ENCODE measurements around the gene RNF126. TPM values are rescaled to one million over a fixed set of nuclear protein-coding genes. Genes with fewer than 3 reads are reported as not detected.
"Not testable (repeated sequence)": the region's sequence is repeated elsewhere in the genome, so short reads cannot be mapped to it uniquely, and the experiment has no call there.

The RNF126 gene
- total and polyA plus RNA-seq, 2 experiments from 2014 or later: 42.7 to 89.6 TPM

DNA sequence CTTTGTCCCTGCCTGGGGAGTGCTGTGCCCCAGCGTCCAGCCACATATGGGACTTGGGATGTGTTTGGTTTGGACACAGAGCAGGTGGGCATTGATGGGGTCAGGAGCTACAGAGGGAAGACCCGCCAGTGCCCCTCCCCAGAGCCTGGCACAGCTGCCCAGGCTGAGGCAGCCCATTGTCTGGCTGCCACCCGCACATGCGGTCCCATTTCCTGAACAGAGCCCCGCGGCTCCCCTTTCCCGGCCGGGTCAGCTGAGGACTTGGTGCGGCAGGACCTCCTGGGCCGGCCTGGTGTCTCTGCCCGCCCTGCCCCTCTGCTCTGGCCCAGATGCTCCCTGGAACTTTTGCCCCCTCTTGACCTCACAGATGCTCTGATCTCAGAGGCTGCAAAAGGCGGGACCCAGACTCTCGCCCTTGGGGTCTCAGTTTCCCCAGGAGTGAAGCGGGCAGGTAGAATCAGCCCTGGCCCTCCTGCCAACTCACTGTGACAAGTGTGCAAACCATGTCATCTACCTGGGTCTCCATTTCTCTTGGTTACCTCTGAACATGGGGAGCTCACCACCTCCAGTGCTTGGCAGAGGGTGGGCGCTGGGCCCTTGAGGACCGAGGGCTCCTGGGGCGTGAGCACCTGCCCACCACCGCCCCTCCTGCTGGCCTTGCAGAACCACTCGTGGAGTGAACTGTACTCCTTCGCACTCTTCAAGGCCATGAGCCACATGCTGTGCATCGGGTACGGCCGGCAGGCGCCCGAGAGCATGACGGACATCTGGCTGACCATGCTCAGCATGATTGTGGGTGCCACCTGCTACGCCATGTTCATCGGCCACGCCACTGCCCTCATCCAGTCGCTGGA is 55.5 kb downstream of the RNF126 start:
- H3K4me3 ChIP-seq: no peak overlapping the region
- no peak for DNase-seq (ENCODE audit: low spot score)
- H3K27ac ChIP-seq: no peak overlapping the region
- H3K27me3 ChIP-seq: no peaks in the 10 kb centered on the region
- no peaks in the 10 kb centered on the region for H3K79me2 ChIP-seq
- no peaks in the 10 kb centered on the region for H3K4me1 ChIP-seq (ENCODE audit: insufficient read depth)
- 93% methylated on average over 30 of the region's 30 CpGs for WGBS (ENCODE audit: low lambda C conversion rate, missing lambda C conversion rate)
- H3K4me2 ChIP-seq: no peak overlapping the region
- H3K9me2 ChIP-seq (replicated peaks; ENCODE audit: insufficient read depth): no peaks in the 10 kb centered on the region
- no peaks in the 10 kb centered on the region for H3K36me3 ChIP-seq (replicated peaks; ENCODE audit: insufficient read depth, low read depth)
- H3K9me3 ChIP-seq (ENCODE audit: low read depth): no peaks in the 10 kb centered on the region
- TF ChIP-seq, protein P1, sequence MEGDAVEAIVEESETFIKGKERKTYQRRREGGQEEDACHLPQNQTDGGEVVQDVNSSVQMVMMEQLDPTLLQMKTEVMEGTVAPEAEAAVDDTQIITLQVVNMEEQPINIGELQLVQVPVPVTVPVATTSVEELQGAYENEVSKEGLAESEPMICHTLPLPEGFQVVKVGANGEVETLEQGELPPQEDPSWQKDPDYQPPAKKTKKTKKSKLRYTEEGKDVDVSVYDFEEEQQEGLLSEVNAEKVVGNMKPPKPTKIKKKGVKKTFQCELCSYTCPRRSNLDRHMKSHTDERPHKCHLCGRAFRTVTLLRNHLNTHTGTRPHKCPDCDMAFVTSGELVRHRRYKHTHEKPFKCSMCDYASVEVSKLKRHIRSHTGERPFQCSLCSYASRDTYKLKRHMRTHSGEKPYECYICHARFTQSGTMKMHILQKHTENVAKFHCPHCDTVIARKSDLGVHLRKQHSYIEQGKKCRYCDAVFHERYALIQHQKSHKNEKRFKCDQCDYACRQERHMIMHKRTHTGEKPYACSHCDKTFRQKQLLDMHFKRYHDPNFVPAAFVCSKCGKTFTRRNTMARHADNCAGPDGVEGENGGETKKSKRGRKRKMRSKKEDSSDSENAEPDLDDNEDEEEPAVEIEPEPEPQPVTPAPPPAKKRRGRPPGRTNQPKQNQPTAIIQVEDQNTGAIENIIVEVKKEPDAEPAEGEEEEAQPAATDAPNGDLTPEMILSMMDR (IDR thresholded peaks at IDR 0.05; ENCODE audit: poor library complexity): no peak
- no peak for TF ChIP-seq EZH2phosphoT487 (IDR thresholded peaks at IDR 0.05; ENCODE audit: low read depth, severe bottlenecking, unreplicated experiment)
- TF ChIP-seq EZH2 (IDR thresholded peaks at IDR 0.05; ENCODE audit: borderline replicate concordance): no peak
- no peaks in the 10 kb centered on the region for H4K20me1 ChIP-seq (ENCODE audit: insufficient read depth, poor library complexity, severe bottlenecking)
- H2AFZ ChIP-seq: no peak overlapping the region

GRCh38 chr19:605061-605971 is 57.7 kb downstream of the RNF126 start:
- H3K4me1 ChIP-seq (ENCODE audit: insufficient read depth); H3K9me2 ChIP-seq (replicated peaks; ENCODE audit: insufficient read depth); H3K79me2 ChIP-seq; DNase-seq (ENCODE audit: low spot score); H4K20me1 ChIP-seq (ENCODE audit: insufficient read depth, poor library complexity, severe bottlenecking); H3K4me2 ChIP-seq; H2AFZ ChIP-seq; H3K36me3 ChIP-seq (replicated peaks; ENCODE audit: insufficient read depth, low read depth); H3K9me3 ChIP-seq (ENCODE audit: low read depth); H3K27ac ChIP-seq; H3K4me3 ChIP-seq; H3K27me3 ChIP-seq: not testable (repeated sequence)
- 99% methylated on average over 14 of the region's 34 CpGs for whole genome bisulfite sequencing (ENCODE audit: low lambda C conversion rate, missing lambda C conversion rate)

DNA sequence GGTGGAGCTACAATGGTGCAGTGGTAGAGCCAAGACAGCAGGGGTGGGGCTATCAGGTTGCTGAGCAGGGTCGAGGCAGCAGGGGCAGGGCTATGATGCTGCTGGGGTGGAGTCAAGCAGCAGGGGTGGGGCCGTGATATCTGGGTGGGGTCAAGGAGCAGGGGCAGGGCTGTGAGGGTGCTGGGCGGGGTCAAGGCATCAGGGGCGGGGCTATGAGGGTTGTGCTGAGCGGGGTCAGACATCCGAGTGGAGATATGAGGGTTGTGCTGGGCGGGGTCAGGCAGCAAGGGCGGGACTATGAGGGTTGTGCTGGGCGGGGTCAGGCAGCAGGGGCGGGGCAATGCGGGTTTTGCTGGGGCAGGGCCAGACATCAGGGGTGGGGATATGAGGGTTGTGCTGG is 58.7 kb downstream of the RNF126 start:
- Histone ChIP-seq H3K36me3 (replicated peaks; ENCODE audit: insufficient read depth, low read depth) (no peaks in the 10 kb centered on the region), H3K9me3 (ENCODE audit: low read depth) (no peaks in the 10 kb centered on the region), H3K4me1 (ENCODE audit: insufficient read depth) (no peaks in the 10 kb centered on the region), H4K20me1 (ENCODE audit: insufficient read depth, poor library complexity, severe bottlenecking) (no peaks in the 10 kb centered on the region), H3K27me3 (no peaks in the 10 kb centered on the region), H3K9me2 (replicated peaks; ENCODE audit: insufficient read depth) (no peaks in the 10 kb centered on the region), H3K79me2 (no peaks in the 10 kb centered on the region), H3K27ac (no peak overlapping the region), H3K4me2 (no peak overlapping the region), H3K4me3 (no peak overlapping the region), H2AFZ (no peak overlapping the region)
- TF ChIP-seq EZH2 (IDR thresholded peaks at IDR 0.05; ENCODE audit: borderline replicate concordance) (no peak), EZH2phosphoT487 (IDR thresholded peaks at IDR 0.05; ENCODE audit: low read depth, severe bottlenecking, unreplicated experiment) (no peak)
- TF ChIP-seq, protein P1 (IDR thresholded peaks at IDR 0.05; ENCODE audit: poor library complexity): no peak
- no peak for DNase-seq (ENCODE audit: low spot score)
- 95% methylated on average over 4 of the region's 11 CpGs for WGBS (ENCODE audit: low lambda C conversion rate, missing lambda C conversion rate)

- H3K36me3 ChIP-seq (replicated peaks; ENCODE audit: insufficient read depth, low read depth); H3K4me2 ChIP-seq; H2AFZ ChIP-seq; H3K27ac ChIP-seq; H3K4me1 ChIP-seq (ENCODE audit: insufficient read depth); H3K27me3 ChIP-seq; H3K9me2 ChIP-seq (replicated peaks; ENCODE audit: insufficient read depth); DNase-seq (ENCODE audit: low spot score); H3K4me3 ChIP-seq; H3K9me3 ChIP-seq (ENCODE audit: low read depth); H3K79me2 ChIP-seq; H4K20me1 ChIP-seq (ENCODE audit: insufficient read depth, poor library complexity, severe bottlenecking): not testable (repeated sequence)
- 98% methylated on average over 15 of the region's 20 CpGs for WGBS (ENCODE audit: low lambda C conversion rate, missing lambda C conversion rate)
Observed at GRCh38 chr19:603779-604178, 59.2 kb downstream of the RNF126 start.

GRCh38 chr19:603302-603639 is 59.7 kb downstream of the RNF126 start:
- not testable (repeated sequence) for H3K79me2 ChIP-seq; H3K4me1 ChIP-seq (ENCODE audit: insufficient read depth); H3K9me2 ChIP-seq (replicated peaks; ENCODE audit: insufficient read depth); H3K4me2 ChIP-seq; DNase-seq (ENCODE audit: low spot score); H3K36me3 ChIP-seq (replicated peaks; ENCODE audit: insufficient read depth, low read depth); H3K27ac ChIP-seq; H3K4me3 ChIP-seq; H4K20me1 ChIP-seq (ENCODE audit: insufficient read depth, poor library complexity, severe bottlenecking); H3K27me3 ChIP-seq; H2AFZ ChIP-seq; H3K9me3 ChIP-seq (ENCODE audit: low read depth)
- 97% methylated on average over 10 of the region's 13 CpGs for WGBS (ENCODE audit: low lambda C conversion rate, missing lambda C conversion rate)

Measured in hepatocyte (in vitro differentiated cells).